Measurements from ENCODE around the gene VPS8.

GRCh38 chr3:185024406-185024805 lies 212.4 kb downstream of the VPS8 start:
- TF ChIP-seq POLR2AphosphoS5 (IDR thresholded peaks at IDR 0.05) (no peak), CTCF (IDR thresholded peaks at IDR 0.05) (no peak)

Measured in breast epithelium (tissue), 3 donors.